GM21515 (cell line): ENCODE results near the gene CACNA2D4.

ENCODE experiments used
- ATAC-seq: cut with Tn5 transposase; IDR thresholded peaks from one replicate; pipeline ENCODE4 v1.9.1; 2021; ENCODE audit not compliant: unreplicated experiment

Gene CACNA2D4

GRCh38 chr12:1758887-1759286 is 159.6 kb downstream of the CACNA2D4 start:
- no peak for ATAC-seq

GRCh38 chr12:1758376-1758775 is 160.1 kb downstream of the CACNA2D4 start:
- ATAC-seq, result no peak

- no peak for ATAC-seq
Observed at GRCh38 chr12:1750300-1750699, 168.2 kb downstream of the CACNA2D4 start.

- no peak for ATAC-seq
Observed at GRCh38 chr12:1749019-1749418, 169.4 kb downstream of the CACNA2D4 start.

- no peak for ATAC-seq
Observed at GRCh38 chr12:1747609-1748008, 170.8 kb downstream of the CACNA2D4 start.

DNA sequence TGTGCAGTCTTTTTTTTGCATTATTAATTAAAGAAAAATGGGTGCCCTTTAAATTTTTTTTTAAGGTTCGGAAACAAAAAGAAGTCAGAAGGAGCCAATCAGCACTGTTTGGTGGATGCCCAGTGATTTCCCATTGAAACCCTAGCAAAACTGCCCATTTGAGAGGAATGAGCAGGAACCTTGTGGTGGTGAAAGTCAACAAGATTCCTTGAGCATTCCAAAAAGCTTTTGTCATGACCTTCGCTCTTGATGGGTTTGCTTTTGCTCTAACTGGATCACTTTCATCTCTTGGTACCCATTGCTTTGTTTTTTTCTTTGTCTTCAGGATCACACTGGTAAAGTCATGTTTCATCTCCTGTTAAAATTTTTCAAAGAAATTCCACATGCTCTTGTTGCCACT is 173.5 kb downstream of the CACNA2D4 start:
- no peak for ATAC-seq
